ENCODE results near the gene MYEF2.

DNA sequence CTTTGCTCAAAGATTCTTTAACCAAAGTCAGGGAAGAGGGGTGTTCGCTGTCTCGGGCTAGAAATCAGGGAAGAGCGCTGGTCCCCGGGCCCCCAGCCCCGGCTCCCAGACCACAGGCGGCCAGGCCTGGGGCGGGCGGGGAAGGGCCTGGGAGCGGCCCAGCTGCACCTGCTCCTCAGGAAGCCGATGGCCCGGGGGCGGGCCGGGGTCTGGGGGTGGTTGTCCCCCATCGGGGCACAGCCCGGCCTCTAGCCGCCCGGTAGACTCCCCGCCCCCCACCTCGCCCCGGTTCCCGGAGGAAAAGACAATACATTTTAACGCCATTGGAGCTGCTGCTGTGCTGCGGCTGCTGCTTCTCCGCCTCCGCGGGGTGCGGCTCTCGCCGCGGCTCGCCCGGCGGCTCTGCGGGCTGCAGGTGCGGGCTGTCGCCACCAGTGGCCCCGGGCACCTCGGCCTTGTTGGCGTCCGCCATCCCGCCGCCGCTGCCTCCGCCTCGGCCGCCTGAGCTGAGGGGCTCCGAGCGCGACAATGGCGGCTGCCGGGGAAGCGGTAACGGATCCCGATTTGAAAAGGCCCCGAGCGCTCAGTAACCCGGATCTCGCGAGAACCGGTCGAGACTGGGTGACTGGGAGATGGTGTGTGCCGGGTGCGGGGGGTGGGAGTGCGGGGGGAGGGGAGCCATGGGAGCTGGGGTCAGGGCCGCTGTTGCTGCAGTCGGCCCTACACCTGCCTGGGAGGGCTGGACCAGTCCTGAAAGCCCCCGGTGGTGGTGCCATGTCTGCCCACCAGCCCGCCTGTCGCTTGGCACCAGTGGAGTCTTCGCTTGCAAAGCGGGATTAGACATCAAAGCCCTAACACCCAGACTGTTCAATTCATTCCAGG is at the start of gene MYEF2:
- TF ChIP-seq, protein P1, sequence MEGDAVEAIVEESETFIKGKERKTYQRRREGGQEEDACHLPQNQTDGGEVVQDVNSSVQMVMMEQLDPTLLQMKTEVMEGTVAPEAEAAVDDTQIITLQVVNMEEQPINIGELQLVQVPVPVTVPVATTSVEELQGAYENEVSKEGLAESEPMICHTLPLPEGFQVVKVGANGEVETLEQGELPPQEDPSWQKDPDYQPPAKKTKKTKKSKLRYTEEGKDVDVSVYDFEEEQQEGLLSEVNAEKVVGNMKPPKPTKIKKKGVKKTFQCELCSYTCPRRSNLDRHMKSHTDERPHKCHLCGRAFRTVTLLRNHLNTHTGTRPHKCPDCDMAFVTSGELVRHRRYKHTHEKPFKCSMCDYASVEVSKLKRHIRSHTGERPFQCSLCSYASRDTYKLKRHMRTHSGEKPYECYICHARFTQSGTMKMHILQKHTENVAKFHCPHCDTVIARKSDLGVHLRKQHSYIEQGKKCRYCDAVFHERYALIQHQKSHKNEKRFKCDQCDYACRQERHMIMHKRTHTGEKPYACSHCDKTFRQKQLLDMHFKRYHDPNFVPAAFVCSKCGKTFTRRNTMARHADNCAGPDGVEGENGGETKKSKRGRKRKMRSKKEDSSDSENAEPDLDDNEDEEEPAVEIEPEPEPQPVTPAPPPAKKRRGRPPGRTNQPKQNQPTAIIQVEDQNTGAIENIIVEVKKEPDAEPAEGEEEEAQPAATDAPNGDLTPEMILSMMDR (IDR thresholded peaks at IDR 0.05) = no peak
- no peak for TF ChIP-seq POLR2A (IDR thresholded peaks at IDR 0.05)

All from testis (tissue), 2 donors.